HG03060 (cell line): ENCODE measurements around the gene OMA1.
A peak's percentile ranks its signal among the peaks of the same experiment; 100 is the strongest.
"Not testable (repeated sequence)": the region's sequence is repeated elsewhere in the genome, so short reads cannot be mapped to it uniquely, and the experiment has no call there.

ENCODE experiments used
- ATAC-seq: cut with Tn5 transposase; IDR thresholded peaks from one replicate; pipeline ENCODE4 v1.9.1; 2021; ENCODE audit warnings: low read depth, moderate number of reproducible peaks; ENCODE audit not compliant: unreplicated experiment

OMA1 gene

DNA sequence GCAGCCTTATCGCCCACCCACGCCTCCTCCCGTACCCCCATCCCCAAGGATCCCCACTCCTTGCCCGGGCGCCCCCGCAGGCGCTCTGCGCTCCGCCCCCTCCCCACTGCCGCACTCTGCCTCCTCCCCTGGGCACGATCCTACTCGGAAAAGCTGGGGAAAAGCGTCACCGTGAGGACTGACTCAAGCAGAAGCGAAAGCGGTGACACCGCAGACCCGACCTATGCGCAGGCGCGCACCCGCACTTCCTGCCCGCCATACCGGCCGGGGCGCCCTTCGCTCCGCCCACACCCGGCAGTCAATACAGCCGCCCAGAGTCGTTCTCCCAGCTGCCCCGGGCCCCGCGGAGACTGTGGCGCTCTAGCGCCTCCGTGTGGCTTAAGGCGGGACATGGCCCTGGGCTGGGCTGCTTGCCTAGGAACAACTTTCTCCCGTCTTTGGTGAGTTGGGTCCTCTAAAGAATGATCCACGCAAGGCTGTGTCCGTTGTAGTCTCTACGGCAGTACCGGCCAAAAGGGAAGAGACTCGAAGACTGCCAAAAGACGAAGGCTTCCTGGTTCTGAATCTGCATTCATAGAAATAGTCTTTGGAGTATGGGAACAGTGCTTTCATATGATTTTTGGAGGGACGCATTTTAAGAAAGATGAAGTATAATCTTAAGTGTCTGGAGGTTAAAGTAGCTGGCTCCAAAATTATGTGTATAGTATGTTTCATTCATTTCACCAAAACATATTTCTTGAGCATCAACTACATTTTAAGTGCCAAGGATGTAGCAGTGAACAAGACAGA is at the start of gene OMA1:
OMA1 (minus strand) TSS at position 207 of the 789 bp plus-strand sequence. CDS start 7,432 bp downstream, outside the sequence.
- ATAC-seq: peak; percentile 95

DNA sequence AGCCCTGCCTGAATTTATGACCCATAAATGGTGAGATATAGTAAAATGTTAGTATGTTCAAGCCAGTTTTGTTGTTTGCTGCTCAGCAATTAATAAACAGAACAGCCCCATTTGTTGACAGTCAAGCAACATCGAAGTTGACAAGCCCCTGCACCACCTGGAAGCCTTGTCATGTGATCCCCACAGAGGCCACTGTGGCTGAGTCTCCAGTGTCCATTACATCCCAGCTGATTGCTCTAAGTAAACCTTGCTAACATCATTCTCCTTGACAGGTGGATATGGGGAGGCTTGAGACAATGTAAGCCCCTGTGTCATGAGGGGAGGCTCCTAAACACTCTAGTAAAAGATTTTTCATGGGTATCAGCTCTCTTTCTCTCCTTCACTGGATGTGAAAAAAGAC is 48.0 kb upstream of the OMA1 start:
- no peak for ATAC-seq

DNA sequence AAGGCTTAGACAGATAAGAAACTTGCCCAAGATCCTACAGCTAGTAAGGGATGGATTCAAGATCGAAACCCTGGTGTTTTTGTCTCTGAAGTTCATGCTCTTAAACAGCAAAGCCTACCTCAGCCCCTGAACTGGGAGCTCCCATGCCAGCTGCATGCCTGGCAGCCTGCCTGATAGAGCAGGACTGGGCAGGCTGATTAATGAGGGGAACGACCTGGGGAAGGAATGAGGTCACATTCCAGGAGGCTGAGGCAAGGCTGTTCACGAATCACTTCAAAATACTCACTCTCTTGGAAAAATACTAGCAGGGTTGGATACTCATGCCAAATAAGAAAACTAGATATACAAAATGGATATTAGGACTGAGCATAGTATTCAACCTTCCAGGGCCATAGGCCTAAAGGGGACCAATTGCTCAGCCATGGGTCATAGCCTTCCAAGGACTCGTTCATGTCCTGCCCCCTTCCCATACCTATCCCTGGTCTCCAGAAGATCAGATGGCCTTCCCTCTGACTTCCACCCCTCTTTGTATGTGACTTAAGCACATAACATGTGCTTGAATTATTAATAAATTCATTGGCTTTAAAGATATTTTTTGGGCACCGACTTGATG is 46.1 kb upstream of the OMA1 start:
- ATAC-seq: no peak

DNA sequence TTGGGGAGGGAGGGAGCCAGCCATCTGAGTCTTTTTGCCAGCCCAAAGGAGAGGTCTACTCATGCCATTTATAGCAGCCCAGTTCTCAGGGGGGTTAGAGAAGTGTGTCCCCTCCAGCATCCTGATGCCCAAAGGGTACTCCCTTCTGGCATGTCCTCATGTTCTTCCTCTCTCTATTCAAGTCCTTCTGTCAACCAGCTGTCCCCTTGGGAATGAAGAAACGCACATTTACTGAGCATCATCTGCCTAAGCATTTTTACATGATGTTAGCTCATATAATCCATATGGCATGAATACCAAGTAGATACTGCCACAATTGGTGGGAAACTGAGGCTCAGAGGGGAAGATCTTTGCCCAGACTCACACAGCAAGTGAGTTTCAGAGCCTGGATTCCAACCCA is 45.3 kb upstream of the OMA1 start:
- ATAC-seq: no peak

DNA sequence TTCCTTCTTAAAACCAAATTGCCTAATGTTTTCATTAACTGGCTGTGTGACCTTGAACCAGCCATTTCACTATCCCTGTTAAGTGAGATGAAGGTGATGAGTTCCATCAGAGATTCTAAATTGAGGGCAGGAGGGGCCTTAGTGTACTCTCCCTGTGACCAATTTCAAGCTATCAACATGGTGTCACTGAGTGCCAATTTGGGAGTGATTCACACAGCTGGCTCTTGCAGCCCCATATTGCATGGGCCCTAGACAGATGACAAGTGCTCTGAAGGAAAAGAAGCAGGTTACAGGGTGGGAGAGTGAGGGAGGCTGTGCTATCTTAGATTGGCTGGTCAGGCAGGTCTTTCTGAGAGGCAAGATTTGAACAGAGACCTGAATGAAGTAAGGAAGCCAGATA is 43.5 kb upstream of the OMA1 start:
- ATAC-seq: no peak

DNA sequence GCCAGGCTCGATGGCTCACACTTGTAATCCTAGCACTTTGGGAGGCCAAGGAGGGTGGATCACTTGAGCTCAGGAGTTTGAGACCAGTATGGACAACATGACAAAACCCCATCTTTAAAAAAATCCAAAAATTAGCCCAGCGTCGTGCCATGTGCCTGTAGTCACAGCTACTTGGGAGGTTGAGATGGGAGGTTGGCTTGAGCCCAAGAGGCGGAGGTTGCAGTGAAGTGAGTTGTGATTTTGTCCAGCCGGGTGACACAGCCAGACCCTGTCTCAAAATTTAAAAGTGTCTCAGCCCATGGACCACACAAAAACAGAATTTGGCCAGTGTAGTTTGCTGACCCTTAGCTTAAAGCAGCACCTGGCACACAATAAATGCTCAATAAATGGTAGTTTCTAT is 41.9 kb upstream of the OMA1 start:
- no peak for ATAC-seq

DNA sequence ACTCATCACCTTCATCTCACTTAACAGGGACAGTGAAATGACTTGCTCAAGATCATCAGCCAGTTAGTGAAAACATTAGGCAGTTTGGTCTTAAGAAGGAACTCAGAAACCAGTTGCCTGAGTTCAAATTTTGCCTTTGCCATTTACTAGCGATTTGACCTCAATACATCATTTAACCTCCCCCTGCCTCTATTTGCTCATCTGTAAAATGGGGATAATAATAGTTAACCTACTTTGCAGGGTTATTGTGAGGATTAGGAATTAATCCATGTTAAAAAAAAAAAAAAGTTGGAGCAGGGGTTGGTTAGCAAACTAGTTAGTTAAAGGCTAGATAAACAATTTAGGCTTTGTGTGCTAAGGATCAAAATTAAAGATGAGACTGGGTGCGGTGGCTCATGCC is 41.1 kb upstream of the OMA1 start:
- no peak for ATAC-seq

DNA sequence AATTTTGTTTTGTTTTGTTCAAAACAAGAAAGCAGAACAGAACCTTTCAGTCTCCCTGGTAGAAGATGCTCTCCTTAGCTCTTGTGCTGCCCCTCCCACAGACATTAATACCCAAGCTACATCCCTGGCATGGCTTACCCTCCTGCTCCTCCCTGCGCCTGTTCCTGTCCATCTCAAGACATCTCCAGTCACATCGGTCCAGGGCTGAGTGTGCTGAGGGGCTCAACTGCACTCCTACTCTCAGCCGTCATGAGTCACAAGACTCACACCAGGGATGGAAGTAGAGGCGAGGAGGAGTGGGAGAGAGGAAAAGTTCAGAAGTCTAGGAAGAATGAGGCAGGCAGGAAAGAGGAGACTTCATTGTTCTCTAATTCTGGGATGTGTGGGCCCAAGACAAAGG is 39.7 kb upstream of the OMA1 start:
- ATAC-seq: no peak

DNA sequence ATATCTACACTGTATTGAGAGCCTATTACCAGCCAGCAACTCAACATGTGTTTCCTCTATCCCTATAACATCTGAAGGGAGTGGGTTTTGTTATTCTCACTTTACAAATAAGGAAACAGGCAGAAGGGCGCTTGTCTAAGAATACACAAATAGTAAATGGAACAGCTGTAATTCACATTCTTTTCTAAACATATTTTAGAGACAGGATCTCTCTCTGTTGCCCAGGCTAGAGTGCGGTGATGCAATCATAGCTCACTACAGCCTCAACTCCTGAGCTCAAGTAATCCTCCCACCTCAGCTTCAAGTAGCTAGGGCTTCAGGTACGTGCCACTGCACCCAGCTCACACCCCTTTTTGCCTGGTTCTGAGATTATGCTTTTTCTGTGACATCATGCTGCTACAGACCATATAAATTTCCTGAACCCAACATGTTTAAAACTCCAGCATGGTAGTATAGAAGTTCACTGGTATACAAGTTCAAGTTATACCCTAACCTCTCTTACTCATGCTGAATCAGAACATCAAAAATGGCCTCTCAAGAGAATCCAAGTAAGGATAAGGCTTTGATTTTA is 39.1 kb upstream of the OMA1 start:
- ATAC-seq: no peak

DNA sequence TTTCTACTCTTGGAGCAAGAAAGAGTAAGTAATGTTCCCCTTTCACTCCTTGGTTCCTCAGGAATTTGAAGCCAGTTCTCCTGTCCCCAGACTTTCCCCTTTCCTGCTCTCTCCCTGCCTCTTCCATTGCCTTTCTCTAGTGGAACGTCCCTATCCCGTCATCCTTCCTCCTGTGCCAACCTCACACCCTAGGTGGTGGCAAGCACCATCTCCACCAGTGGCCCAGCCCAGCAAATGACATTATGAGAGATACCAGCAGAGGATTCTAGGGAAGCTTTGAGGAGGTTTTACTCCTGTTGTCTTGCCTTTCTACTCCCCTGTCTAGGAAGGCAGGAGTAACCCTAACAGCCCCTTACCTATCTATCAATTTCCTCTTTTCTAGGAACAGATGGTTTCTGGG is 38.6 kb upstream of the OMA1 start:
- no peak for ATAC-seq

DNA sequence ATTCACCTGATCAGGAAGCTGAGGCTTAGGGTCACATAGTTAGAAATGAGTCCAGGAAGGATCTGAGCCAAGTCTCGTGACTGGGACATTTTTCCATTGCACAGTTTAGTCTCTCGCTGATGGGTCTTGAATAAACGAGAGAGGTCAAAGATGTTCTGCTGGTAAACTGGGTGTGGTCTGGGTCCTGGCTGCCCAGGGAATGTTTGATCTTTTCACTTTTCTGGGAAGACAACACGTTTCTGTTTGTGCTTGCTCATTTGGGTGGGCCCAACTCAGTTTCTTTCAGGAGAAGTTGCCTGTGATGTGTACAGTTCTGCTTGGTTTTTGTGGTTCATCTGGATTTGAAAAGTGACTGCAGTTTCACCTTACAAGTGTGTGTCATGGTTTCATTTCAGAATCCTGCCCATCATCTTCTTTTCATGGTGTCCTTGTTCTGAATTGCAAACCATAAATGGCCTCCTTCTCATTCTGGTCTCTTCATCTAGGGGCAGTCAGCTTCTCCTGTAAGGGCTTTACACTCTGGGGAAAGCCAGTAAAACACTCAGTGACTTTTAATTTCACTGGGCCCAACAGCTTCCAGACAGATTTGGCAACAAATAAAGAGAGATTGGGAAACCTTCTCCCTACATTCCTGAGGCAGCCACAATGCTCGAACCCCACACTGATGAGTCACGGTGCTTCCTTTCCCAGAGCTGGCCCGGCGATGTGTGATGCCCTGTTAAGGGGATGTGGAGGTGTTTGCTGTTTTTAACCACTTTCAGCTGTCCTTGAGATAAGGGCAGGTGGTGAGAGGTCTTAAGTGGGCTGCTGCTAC is 37.8 kb upstream of the OMA1 start:
- peak; percentile 53 for ATAC-seq

DNA sequence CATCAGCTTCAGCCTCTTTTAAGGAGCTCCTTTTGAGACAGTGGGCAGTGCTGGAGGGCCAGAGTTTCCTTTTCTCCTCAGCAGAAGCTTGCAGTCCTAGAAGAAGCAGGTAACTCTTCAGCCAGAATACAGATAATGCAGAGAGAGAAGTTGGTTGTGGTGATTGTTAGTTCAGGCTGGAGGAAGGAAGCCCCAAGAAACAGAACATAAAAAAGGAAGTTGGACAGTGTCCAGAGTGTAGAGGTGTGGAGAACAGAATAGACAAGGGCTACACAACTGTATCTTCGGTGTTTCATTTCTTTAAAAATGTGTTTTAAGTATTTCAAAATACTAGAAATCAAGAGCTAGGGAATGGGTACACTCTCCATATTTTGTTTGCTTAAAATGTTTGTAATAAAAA is 37.0 kb upstream of the OMA1 start:
- no peak for ATAC-seq

DNA sequence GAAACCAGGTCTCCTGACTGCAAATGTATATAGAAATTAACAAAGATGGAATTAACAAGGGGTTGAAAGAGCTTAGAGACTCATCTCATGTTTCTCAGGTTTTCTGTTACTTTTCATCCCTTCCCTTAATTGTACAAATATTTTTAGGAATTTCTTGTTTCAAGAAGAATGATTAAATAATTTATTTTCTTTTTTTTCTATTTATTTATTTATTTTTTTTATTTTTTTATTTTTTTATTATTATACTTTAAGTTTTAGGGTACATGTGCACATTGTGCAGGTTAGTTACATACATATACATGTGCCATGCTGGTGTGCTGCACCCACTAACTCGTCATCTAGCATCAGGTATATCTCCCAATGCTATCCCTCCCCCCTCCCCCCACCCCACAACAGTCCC is 35.6 kb upstream of the OMA1 start:
- ATAC-seq: not testable (repeated sequence)

DNA sequence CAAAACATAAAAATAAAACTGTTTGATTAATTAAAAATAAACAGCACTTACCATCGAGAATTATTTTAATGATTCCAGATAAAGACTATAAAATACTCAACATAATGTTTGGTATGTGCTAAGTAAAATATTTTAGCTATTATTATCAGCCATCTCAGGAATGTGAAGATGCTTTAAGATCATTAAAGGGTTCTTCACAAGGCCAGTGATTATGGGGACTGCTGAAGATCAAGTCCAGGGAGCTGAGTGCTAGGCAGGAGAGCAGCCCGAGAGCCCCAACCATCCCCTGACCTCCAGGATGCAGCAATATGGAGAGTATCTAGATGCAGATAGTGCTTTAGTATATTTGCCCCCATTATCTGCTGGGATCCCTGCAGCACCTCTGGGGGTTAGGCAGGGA is 35.1 kb upstream of the OMA1 start:
- no peak for ATAC-seq

DNA sequence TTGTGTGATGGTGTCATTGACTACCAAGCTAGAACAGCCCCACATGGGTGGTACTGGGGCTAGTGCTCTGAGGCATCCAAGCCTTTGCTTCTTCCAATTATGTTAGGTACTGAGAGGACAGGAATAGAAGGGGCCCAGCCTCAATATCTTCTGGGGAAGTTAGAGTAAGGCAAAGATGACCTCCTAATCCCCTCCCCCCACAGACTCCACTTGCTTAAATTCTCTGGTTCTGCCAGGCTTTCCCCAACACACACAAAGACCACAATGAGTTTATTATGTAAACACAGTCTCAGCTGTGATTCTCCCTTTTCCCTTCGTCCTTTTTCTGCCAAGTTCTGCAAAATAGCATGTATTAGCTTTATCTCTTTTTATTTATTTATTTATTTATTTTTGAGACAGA is 33.7 kb upstream of the OMA1 start:
- ATAC-seq: no peak

DNA sequence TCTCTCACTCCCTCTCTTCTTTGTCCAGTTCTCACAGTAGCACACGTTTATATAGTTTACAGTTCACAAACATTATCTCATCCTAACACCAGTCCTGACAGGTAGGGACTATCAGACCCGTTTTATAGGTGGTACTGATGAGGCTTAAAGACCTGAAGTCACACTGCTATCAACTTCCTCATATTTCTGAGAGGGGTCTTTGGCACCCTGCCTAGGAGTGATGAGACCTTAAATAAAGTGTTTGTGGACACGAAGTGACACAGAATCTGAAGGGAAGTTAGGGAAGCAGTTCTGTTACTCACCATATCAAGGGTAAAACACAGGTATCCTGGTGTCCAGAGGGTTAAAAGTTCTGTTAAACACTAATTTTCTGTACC is 31.1 kb upstream of the OMA1 start:
- no peak for ATAC-seq

DNA sequence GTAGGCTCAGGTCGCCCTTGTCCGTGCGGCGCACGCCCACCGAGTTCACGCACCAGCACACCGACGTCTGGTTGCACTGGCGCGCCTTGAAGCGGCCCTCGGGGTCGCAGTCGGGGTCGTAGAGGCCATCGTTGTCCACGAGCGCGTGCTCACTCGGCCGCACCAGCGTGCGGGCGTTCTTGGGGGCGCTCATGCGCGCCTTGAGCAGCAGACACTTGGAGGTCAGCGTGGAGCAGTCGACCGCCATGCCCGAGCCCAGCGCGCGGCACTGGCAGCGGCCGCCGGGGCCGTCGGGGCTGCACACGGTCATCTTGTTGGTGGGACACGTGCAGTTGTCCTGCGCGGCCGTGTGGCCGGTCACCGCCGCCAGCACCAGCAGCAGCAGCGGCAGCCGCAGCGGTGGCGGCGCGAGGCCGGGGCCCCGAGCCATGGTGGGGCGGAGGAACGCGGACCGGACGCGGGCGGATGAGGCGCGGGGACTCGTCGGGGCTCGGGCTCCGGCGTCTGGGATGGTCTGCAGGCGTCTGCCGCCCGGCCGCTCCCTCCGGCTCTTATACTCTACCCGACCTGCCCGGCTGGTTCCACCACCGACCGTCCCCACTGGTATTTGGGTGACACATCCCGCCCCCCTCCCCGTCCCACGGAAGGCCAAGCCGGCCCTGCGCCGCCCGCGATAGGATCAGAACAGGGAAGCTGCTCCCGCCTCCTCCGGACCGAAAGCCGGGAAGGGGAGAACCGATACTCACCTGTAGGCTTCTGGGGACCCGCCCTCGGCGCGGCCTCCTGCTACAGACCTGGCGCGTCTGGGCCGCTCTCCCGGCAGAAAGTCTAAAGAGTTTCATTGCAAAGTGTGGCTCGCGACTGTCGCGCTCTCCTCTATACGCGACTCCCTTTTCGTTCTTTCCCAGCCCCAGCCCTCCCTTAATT is 30.5 kb upstream of the OMA1 start, which contains the start of gene TACSTD2:
TACSTD2 (minus strand) TSS at position 526 of the 927 bp plus-strand sequence; CDS start at position 430, 96 bp downstream.
- no peak for ATAC-seq

DNA sequence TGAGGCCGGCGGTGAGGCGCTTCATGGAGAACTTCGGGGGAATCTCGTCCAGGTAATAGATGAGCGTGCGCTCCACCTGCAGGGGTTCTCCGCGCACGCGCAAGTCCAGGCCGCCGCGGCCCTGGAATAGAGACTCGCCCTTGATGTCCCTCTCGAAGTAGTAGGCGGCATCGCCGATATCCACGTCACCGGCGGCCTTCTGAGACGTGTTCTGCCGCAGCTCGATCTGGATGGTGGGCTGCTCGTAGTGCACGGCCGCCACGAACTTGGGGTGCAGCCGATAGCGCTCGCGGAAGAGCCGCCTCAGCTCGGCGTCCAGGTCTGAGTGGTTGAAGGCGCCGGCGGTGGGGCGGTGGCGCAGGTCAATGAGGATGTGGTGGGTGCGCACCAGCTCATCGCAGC is 29.8 kb upstream of the OMA1 start:
- ATAC-seq: no peak

DNA sequence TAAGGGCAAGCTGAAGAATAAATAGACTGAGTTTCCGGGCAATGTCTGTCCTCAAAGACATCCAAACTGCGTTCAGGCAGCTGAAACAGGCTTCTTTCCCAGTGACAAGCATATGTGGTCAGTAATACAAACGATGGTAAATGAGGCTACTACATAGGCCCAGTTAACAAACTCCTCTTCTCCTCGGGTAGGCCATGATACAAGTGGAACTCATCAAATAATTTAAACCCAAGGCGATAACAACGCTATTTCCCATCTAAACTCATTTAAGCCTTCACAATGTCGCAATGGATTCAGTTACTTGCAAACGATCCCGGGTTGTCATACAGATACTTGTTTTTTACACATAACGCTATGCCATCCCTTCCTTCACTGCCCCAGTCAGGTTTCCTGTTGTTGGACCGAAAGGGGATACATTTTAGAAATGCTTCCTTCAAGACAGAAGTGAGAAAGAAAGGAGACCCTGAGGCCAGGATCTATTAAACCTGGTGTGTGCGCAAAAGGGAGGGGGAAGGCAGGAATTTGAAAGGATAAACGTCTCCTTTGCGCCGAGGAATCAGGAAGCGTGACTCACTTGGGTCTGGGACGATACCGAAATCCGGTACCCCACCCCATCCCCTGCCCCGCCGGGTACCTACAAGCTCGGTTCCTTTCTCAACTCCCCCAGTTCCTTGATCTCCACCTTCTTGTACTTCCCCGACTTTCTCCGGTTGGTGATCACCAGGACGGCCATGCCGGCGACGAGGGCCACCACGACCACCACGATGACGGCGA is 29.2 kb upstream of the OMA1 start:
- no peak for ATAC-seq
